ENCODE results near the gene GPR17.

Gene GPR17

GRCh38 chr2:127615511-127616166, 30.3 kb upstream of the GPR17 start:
- peak; percentile 17 for DNase-seq

- DNase-seq, result peak; percentile 39
These were observed 27.3 kb upstream of the GPR17 start for GRCh38 chr2:127618551-127619202.

GRCh38 chr2:127619203-127619590, 26.8 kb upstream of the GPR17 start:
- DNase-seq, result peak; percentile 29

GRCh38 chr2:127619877-127620705, 25.9 kb upstream of the GPR17 start:
- peak; percentile 18 for DNase-seq

- no peak for DNase-seq
These were observed 25.1 kb upstream of the GPR17 start for GRCh38 chr2:127620866-127621265.

GRCh38 chr2:127621981-127622431, 23.9 kb upstream of the GPR17 start:
- DNase-seq, result peak; percentile 31

GRCh38 chr2:127622561-127623387, 23.2 kb upstream of the GPR17 start:
- DNase-seq, result peak; percentile 16

GRCh38 chr2:127623388-127624319, 22.3 kb upstream of the GPR17 start:
- peak; percentile 26 for DNase-seq

- no peak for DNase-seq
These were observed 21.6 kb upstream of the GPR17 start for GRCh38 chr2:127624320-127624755.

- DNase-seq, result no peak
These were observed 21.0 kb upstream of the GPR17 start for GRCh38 chr2:127624756-127625571.

GRCh38 chr2:127625572-127625951, 20.4 kb upstream of the GPR17 start:
- DNase-seq, result no peak

- DNase-seq, result no peak
These were observed 19.8 kb upstream of the GPR17 start for GRCh38 chr2:127626175-127626574.

GRCh38 chr2:127626917-127627739, 18.8 kb upstream of the GPR17 start:
- DNase-seq, result no peak

GRCh38 chr2:127627740-127628571, 18.0 kb upstream of the GPR17 start:
- no peak for DNase-seq

- DNase-seq, result no peak
These were observed 17.0 kb upstream of the GPR17 start for GRCh38 chr2:127628767-127629614.

- DNase-seq, result no peak
These were observed 16.3 kb upstream of the GPR17 start for GRCh38 chr2:127629637-127630036.

- DNase-seq, result no peak
These were observed 15.7 kb upstream of the GPR17 start for GRCh38 chr2:127630096-127630863.

Data from right forelimb (tissue), 1 donor.